Measurements from ENCODE around the gene KLK15. TPM values are rescaled to one million over a fixed set of nuclear protein-coding genes. Genes with fewer than 3 reads are reported as not detected.
"Not testable (repeated sequence)": the region's sequence is repeated elsewhere in the genome, so short reads cannot be mapped to it uniquely, and the experiment has no call there.

KLK15 gene
- total RNA-seq, 1 donor from 2014 or later = not detected

DNA sequence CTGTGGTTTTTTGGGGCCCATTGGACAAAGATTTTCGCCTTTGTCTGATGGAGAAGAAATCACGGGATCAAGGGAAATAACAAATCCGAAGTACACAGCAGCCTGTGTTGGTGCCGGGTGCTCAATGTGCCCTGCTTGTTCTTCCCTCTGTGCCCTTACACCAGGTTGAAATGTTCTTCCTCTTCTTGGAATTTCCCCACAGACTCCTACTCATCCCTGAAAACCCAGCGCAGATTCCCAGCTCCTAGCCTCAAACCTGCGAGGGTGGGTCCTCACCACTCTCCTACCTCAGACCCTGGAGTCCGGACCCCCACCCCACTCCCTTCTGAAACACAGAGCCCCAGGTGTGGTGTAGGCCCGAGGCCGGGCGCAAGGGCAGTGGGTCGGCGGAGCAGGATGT is 48.0 kb downstream of the KLK15 start:
- TF ChIP-seq, protein P1, sequence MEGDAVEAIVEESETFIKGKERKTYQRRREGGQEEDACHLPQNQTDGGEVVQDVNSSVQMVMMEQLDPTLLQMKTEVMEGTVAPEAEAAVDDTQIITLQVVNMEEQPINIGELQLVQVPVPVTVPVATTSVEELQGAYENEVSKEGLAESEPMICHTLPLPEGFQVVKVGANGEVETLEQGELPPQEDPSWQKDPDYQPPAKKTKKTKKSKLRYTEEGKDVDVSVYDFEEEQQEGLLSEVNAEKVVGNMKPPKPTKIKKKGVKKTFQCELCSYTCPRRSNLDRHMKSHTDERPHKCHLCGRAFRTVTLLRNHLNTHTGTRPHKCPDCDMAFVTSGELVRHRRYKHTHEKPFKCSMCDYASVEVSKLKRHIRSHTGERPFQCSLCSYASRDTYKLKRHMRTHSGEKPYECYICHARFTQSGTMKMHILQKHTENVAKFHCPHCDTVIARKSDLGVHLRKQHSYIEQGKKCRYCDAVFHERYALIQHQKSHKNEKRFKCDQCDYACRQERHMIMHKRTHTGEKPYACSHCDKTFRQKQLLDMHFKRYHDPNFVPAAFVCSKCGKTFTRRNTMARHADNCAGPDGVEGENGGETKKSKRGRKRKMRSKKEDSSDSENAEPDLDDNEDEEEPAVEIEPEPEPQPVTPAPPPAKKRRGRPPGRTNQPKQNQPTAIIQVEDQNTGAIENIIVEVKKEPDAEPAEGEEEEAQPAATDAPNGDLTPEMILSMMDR (IDR thresholded peaks at IDR 0.05; ENCODE audit: insufficient read depth, low read length, poor library complexity, severe bottlenecking) = no peak
- H3K36me3 ChIP-seq (ENCODE audit: control insufficient read depth, insufficient read depth, low read length) = no peaks in the 10 kb centered on the region
- DNase-seq (ENCODE audit: low read depth) = no peak
- H3K27me3 ChIP-seq (ENCODE audit: control insufficient read depth, insufficient read depth, low read length) = peaks cover 8% of the 10 kb centered on the region
- H3K4me3 ChIP-seq (ENCODE audit: low read depth, low read length) = no peak overlapping the region

GRCh38 chr19:50784710-50785109 is 48.7 kb downstream of the KLK15 start:
- Histone ChIP-seq H3K27me3 (ENCODE audit: control insufficient read depth, insufficient read depth, low read length) (peaks cover 14% of the 10 kb centered on the region), H3K4me3 (ENCODE audit: low read depth, low read length) (no peak overlapping the region), H3K36me3 (ENCODE audit: control insufficient read depth, insufficient read depth, low read length) (no peaks in the 10 kb centered on the region)
- no peak for DNase-seq (ENCODE audit: low read depth)
- TF ChIP-seq, protein P1 (IDR thresholded peaks at IDR 0.05; ENCODE audit: insufficient read depth, low read length, poor library complexity, severe bottlenecking) = no peak

DNA sequence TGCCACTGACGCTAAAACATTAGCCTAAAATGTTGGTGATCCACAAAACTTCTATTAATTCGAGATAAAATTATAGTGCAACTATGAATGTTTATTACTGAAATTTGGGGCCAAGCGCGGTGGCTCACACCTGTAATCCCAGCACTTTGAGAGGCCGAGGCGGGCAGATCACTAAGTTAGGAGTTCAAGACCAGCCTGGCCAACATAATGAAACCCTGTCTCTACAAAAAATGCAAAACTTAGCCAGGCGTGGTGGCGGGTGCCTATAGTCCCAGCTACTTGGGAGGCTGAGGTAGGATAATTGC is 49.6 kb downstream of the KLK15 start:
- not testable (repeated sequence) for H3K36me3 ChIP-seq (ENCODE audit: control insufficient read depth, insufficient read depth, low read length); H3K4me3 ChIP-seq (ENCODE audit: low read depth, low read length); DNase-seq (ENCODE audit: low read depth)

DNA sequence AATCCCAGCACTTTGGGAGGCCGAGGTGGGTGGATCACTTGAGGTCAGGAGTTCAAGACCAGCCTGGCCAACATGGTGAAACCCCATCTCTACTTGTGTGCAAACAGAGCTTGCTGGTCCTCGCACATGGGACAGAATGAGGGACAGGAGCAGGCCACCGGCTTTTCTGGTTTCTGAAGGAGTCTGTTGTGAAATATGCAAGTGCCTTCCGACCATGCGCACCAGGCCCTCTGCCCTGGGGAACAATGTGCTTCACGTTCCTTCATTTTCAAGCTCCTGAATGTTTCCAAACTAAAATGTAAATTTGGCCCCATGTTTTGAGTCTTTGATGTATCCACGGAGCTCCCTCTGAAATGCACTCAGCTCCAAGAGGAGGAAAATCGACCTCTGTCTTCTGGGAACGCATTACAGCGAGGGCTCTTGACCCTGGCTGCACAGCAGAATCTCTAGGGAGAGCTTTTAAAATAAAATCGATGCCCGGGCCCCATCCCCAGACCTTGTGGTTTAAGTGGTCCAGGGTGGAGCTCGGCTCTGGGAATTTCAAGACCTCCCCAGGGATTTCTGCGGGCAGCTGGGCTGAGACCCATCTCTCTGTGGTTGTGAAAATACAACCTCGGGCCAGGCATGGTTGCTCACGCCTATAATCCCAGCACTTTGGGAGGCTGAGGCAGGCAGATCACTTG is 52.5 kb downstream of the KLK15 start:
- Histone ChIP-seq H3K27me3 (ENCODE audit: control insufficient read depth, insufficient read depth, low read length) (peaks cover 35% of the 10 kb centered on the region), H3K4me3 (ENCODE audit: low read depth, low read length) (no peak overlapping the region), H3K36me3 (ENCODE audit: control insufficient read depth, insufficient read depth, low read length) (no peaks in the 10 kb centered on the region)
- TF ChIP-seq, protein P1 (IDR thresholded peaks at IDR 0.05; ENCODE audit: insufficient read depth, low read length, poor library complexity, severe bottlenecking) = no peak
- DNase-seq (ENCODE audit: low read depth) = no peak

More for the DNA sequence above, 49.6 kb downstream of the KLK15 start:
- H3K27me3 ChIP-seq (ENCODE audit: control insufficient read depth, insufficient read depth, low read length) = peaks cover 22% of the 10 kb centered on the region

- Histone ChIP-seq H3K36me3 (ENCODE audit: control insufficient read depth, insufficient read depth, low read length) (no peaks in the 10 kb centered on the region), H3K4me3 (ENCODE audit: low read depth, low read length) (no peak overlapping the region), H3K27me3 (ENCODE audit: control insufficient read depth, insufficient read depth, low read length) (peaks cover 32% of the 10 kb centered on the region)
- TF ChIP-seq, protein P1 (IDR thresholded peaks at IDR 0.05; ENCODE audit: insufficient read depth, low read length, poor library complexity, severe bottlenecking) = no peak
- no peak for DNase-seq (ENCODE audit: low read depth)
Measured at GRCh38 chr19:50779504-50780457, 53.6 kb downstream of the KLK15 start.

DNA sequence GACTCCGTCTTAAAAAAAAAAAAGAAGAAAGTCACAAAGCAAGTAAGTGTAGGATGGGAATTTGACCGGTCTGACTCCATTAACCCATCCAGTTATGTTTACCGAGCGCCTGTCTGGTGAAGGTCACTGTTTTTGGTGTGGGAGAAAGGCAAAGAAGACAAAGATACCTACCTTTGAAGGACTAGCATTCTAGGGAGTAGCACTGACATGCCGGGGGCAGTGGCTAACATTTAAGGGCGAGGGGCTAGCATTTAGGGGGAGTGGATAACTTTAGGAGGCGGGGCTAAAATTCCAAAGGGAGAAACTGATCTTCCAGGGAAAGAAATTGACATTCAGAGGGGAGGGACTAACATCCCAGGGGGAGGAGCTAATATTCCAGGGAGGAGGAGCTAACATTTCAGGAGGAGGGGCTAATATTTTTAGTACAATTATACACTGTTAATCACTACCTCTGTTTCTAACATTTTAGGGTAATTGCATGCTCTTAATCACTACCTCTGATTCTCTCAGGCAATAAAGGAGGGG is 54.4 kb downstream of the KLK15 start:
- Histone ChIP-seq H3K27me3 (ENCODE audit: control insufficient read depth, insufficient read depth, low read length) (peaks cover 32% of the 10 kb centered on the region), H3K36me3 (ENCODE audit: control insufficient read depth, insufficient read depth, low read length) (no peaks in the 10 kb centered on the region)

More for the DNA sequence above, 54.4 kb downstream of the KLK15 start:
- DNase-seq (ENCODE audit: low read depth) = no peak
- TF ChIP-seq, protein P1 (IDR thresholded peaks at IDR 0.05; ENCODE audit: insufficient read depth, low read length, poor library complexity, severe bottlenecking) = no peak
- H3K4me3 ChIP-seq (ENCODE audit: low read depth, low read length) = no peak overlapping the region

Data from kidney epithelial cell (primary cell).